ENCODE results near the gene COPS7A. TPM values are rescaled to one million over a fixed set of nuclear protein-coding genes. Genes with fewer than 3 reads are reported as not detected.

COPS7A gene
- total RNA-seq, 1 experiment from 2014 or later: 55.5 TPM

DNA sequence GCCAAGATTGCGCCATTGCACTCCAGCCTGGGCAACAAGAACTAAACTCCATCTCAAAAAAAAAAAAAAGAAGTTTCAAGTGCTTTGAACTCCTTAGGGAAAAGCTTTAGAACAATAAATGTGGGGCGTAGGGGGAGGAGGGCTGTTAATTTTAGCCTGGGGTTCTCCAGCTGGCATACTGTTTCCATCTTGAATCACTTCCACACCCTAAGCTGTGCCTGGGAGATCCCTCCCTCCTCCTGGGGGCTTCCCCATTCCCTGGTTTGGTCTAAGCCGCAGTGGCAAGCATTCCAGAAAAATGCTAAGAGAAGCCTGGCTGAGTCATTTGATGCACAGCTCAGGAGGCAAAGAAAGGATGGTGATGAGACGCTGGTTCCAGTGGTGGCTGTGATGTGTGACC is 32.4 kb upstream of the COPS7A start:
- intact Hi-C loops (cut with micrococcal nuclease): no loop called here
- peaks cover 12% of the 10 kb centered on the region for H3K27me3 Mint-ChIP-seq (ENCODE audit: insufficient read depth, unreplicated experiment)
- no peak overlapping the region for H3K27ac Mint-ChIP-seq (ENCODE audit: low read depth, unreplicated experiment)
- no TSS peak for BruUV-seq (replicated peaks)
- CTCF ChIA-PET: interaction anchor here (0.6 to 1.1 kb wide), 4 partner anchors 21 to 144 kb away, joined by 3 to 4 read pairs (median 3); no protein-coding TSS in a partner anchor
- H3K36me3 Mint-ChIP-seq (ENCODE audit: insufficient read depth, unreplicated experiment): peaks cover 16% of the 10 kb centered on the region
- TF ChIP-seq, protein P1, sequence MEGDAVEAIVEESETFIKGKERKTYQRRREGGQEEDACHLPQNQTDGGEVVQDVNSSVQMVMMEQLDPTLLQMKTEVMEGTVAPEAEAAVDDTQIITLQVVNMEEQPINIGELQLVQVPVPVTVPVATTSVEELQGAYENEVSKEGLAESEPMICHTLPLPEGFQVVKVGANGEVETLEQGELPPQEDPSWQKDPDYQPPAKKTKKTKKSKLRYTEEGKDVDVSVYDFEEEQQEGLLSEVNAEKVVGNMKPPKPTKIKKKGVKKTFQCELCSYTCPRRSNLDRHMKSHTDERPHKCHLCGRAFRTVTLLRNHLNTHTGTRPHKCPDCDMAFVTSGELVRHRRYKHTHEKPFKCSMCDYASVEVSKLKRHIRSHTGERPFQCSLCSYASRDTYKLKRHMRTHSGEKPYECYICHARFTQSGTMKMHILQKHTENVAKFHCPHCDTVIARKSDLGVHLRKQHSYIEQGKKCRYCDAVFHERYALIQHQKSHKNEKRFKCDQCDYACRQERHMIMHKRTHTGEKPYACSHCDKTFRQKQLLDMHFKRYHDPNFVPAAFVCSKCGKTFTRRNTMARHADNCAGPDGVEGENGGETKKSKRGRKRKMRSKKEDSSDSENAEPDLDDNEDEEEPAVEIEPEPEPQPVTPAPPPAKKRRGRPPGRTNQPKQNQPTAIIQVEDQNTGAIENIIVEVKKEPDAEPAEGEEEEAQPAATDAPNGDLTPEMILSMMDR (IDR thresholded peaks at IDR 0.05; ENCODE audit: unreplicated experiment): no peak
- H3K4me3 Mint-ChIP-seq (ENCODE audit: unreplicated experiment): no peak overlapping the region
- H3K9me3 Mint-ChIP-seq (ENCODE audit: unreplicated experiment): no peaks in the 10 kb centered on the region
- no peak for DNase-seq (ENCODE audit: unreplicated experiment)
- POLR2A ChIA-PET: interaction anchor here (1.0 to 5.6 kb wide), 2 partner anchors 28 to 32 kb away, joined by 3 to 159 read pairs; partner anchors contain the start of gene COPS7A
- peaks cover 18% of the 10 kb centered on the region for H3K4me1 Mint-ChIP-seq (ENCODE audit: insufficient read depth, unreplicated experiment)

DNA sequence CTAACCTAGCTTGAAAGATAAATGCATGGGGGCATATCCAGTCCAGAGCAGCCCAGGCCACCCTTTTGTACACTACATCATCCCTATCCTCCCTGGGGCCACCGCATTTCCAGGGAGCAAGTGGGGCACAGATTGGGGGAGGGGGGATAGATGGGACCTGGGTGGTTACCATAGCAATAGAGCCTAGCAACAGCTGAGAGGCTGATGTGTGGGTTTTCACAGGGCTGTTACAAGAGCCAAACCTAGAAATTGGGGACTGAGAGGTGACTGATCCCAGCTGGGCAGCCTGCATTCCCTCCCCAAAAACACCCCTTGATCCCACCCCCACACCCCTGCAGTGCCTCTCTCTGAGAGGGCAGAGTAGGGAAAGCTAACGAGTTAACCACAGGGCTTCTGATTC is 31.0 kb upstream of the COPS7A start:
- peaks cover 4% of the 10 kb centered on the region for H3K4me1 Mint-ChIP-seq (ENCODE audit: insufficient read depth, unreplicated experiment)
- TF ChIP-seq, protein P1 (IDR thresholded peaks at IDR 0.05; ENCODE audit: unreplicated experiment): no peak
- peaks cover 12% of the 10 kb centered on the region for H3K27me3 Mint-ChIP-seq (ENCODE audit: insufficient read depth, unreplicated experiment)
- no peak overlapping the region for H3K4me3 Mint-ChIP-seq (ENCODE audit: unreplicated experiment)
- POLR2A ChIA-PET: interaction anchor here (0.9 to 5.6 kb wide), 2 partner anchors 25 to 31 kb away, joined by 5 to 159 read pairs; partner anchors contain the start of gene COPS7A
- no peak overlapping the region for H3K27ac Mint-ChIP-seq (ENCODE audit: low read depth, unreplicated experiment)
- DNase-seq (ENCODE audit: unreplicated experiment): no peak
- intact Hi-C loops (cut with micrococcal nuclease): no loop called here
- H3K36me3 Mint-ChIP-seq (ENCODE audit: insufficient read depth, unreplicated experiment): peaks cover 10% of the 10 kb centered on the region
- CTCF ChIA-PET: interaction anchor here (0.5 to 0.6 kb wide), 2 partner anchors 89 to 617 kb away, joined by 3 read pairs; no protein-coding TSS in a partner anchor
- BruUV-seq (replicated peaks): no TSS peak
- H3K9me3 Mint-ChIP-seq (ENCODE audit: unreplicated experiment): no peaks in the 10 kb centered on the region

DNA sequence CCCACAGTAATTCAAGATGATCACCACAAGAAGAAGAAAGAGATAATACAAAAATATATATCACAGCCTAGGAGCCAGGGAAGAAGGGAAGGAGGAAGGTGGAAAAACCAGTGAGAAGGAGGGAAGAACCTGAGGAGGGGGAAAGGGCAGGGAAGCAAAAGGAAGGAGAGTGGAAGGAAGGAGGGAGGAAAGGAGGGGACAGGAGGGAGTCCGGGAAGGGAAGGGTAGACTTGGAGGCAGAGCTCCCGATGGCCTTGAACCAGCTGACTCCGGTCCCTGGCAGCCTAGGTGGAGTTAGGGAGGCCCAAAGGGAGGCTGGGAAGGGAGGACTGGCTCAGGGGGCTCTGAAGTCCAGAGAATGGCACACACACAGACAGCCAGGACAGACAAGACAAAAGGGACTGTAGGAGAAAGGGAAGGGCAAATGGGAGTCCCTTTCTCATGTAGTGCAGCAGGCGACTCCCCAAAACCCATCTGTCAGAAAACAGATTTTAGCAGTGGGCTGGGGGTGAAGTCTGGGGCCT is 30.0 kb upstream of the COPS7A start:
- no TSS peak for BruUV-seq (replicated peaks)
- Mint-ChIP-seq H3K4me1 (ENCODE audit: insufficient read depth, unreplicated experiment) (no peaks in the 10 kb centered on the region), H3K27ac (ENCODE audit: low read depth, unreplicated experiment) (no peak overlapping the region), H3K27me3 (ENCODE audit: insufficient read depth, unreplicated experiment) (peaks cover 22% of the 10 kb centered on the region), H3K4me3 (ENCODE audit: unreplicated experiment) (no peak overlapping the region), H3K9me3 (ENCODE audit: unreplicated experiment) (no peaks in the 10 kb centered on the region), H3K36me3 (ENCODE audit: insufficient read depth, unreplicated experiment) (peaks cover 10% of the 10 kb centered on the region)
- intact Hi-C loops (cut with micrococcal nuclease): no loop called here
- TF ChIP-seq, protein P1 (IDR thresholded peaks at IDR 0.05; ENCODE audit: unreplicated experiment): no peak
- CTCF ChIA-PET: no interaction called here
- POLR2A ChIA-PET: no interaction called here
- DNase-seq (ENCODE audit: unreplicated experiment): no peak

DNA sequence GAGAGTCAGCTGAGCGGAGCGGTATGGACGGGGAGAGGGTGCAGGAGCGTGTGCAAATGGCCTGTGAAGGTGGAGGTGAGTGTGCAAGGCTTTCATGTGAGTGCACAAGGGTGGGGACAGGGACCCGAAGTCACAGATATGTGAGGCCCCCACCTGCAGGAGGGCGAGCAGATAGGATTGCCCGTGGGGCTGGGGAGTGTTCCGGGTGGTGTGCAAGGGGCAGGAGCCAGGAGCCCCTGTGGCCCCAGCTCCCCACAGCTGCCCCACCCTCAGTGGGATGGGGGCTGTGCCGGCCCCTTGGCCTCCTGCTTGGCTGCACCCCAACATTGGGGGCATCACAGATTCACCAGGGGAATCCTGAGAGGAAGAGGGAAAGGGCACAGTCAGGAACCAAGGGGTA is 29.1 kb upstream of the COPS7A start:
- H3K4me1 Mint-ChIP-seq (ENCODE audit: insufficient read depth, unreplicated experiment): peaks cover 7% of the 10 kb centered on the region
- POLR2A ChIA-PET: no interaction called here
- H3K4me3 Mint-ChIP-seq (ENCODE audit: unreplicated experiment): no peak overlapping the region
- peaks cover 30% of the 10 kb centered on the region for H3K27me3 Mint-ChIP-seq (ENCODE audit: insufficient read depth, unreplicated experiment)
- H3K36me3 Mint-ChIP-seq (ENCODE audit: insufficient read depth, unreplicated experiment): peaks cover 2% of the 10 kb centered on the region
- CTCF ChIA-PET: no interaction called here
- no peaks in the 10 kb centered on the region for H3K9me3 Mint-ChIP-seq (ENCODE audit: unreplicated experiment)
- no peak overlapping the region for H3K27ac Mint-ChIP-seq (ENCODE audit: low read depth, unreplicated experiment)
- TF ChIP-seq, protein P1 (IDR thresholded peaks at IDR 0.05; ENCODE audit: unreplicated experiment): no peak
- DNase-seq (ENCODE audit: unreplicated experiment): no peak
- no TSS peak for BruUV-seq (replicated peaks)
- intact Hi-C loops (cut with micrococcal nuclease): loop anchor here (5.0 kb wide), 1 partner anchor 132 kb away; no protein-coding TSS in a partner anchor
